ENCODE data around the gene ZP1.

ZP1 gene

GRCh38 chr11:60871378-60872061 is 4.2 kb downstream of the ZP1 start:
- Mint-ChIP-seq H3K4me1 (ENCODE audit: low read depth in 2 of 2) (peaks cover 0 to 17% of the 10 kb centered on the region in 2 donors), H3K36me3 (ENCODE audit: insufficient read depth) (no peaks in the 10 kb centered on the region), H3K27me3 (peaks cover 6 to 19% of the 10 kb centered on the region in 2 donors), H3K9me3 (no peaks in the 10 kb centered on the region), H3K27ac (peak overlapping the region; percentile 15 to 71), H3K4me3 (no peak overlapping the region)
- DNase-seq, result no peak
- ATAC-seq (replicated peaks), result peak; percentile 27

- ATAC-seq (replicated peaks) (no peak), DNase-seq (no peak)
- Mint-ChIP-seq H3K27ac (peak overlapping the region in 1 of 2 donors; percentile 71), H3K9me3 (no peaks in the 10 kb centered on the region), H3K36me3 (ENCODE audit: insufficient read depth) (no peaks in the 10 kb centered on the region), H3K4me1 (ENCODE audit: low read depth in 2 of 2) (peaks cover 0 to 17% of the 10 kb centered on the region in 2 donors), H3K4me3 (no peak overlapping the region), H3K27me3 (peaks cover 6 to 19% of the 10 kb centered on the region in 2 donors)
Observed at GRCh38 chr11:60872124-60872960, 5.0 kb downstream of the ZP1 start.

- DNase-seq, result no peak
- peak; percentile 32 for ATAC-seq (replicated peaks)
- peaks cover 6 to 19% of the 10 kb centered on the region in 2 donors for H3K27me3 Mint-ChIP-seq
- H3K9me3 Mint-ChIP-seq, result no peaks in the 10 kb centered on the region
- peaks cover 0 to 17% of the 10 kb centered on the region in 2 donors for H3K4me1 Mint-ChIP-seq (ENCODE audit: low read depth in 2 of 2)
- H3K36me3 Mint-ChIP-seq (ENCODE audit: insufficient read depth), result no peaks in the 10 kb centered on the region
- peak overlapping the region in 1 of 2 donors; percentile 11 for H3K27ac Mint-ChIP-seq
- no peak overlapping the region for H3K4me3 Mint-ChIP-seq
Observed at GRCh38 chr11:60872961-60873524, 5.7 kb downstream of the ZP1 start.

DNA sequence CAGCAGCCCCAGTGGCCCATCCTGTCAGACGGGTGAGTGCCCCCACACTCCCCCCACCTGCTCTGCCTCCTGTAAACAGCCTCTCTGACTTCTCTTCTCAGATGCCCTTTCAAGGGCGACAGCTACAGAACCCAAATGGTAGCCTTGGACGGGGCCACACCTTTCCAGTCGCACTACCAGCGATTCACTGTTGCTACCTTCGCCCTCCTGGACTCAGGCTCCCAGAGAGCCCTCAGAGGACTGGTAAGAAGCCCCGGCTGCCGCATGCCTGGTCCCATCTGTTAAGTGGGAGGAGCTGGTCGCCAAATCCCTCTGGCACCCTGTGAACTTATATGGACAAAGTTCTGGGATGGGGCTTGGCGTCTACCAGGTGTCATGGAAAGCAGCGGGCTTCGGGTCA is 6.2 kb downstream of the ZP1 start:
- no peak overlapping the region for H3K4me3 Mint-ChIP-seq
- peak overlapping the region in 1 of 2 donors; percentile 11 for H3K27ac Mint-ChIP-seq
- ATAC-seq (replicated peaks), result no peak
- no peaks in the 10 kb centered on the region for H3K36me3 Mint-ChIP-seq (ENCODE audit: insufficient read depth)
- H3K27me3 Mint-ChIP-seq, result peaks cover 6 to 16% of the 10 kb centered on the region in 2 donors
- DNase-seq, result no peak
- H3K9me3 Mint-ChIP-seq, result no peaks in the 10 kb centered on the region
- H3K4me1 Mint-ChIP-seq (ENCODE audit: low read depth in 2 of 2), result peaks cover 0 to 17% of the 10 kb centered on the region in 2 donors

- no peak overlapping the region for H3K4me3 Mint-ChIP-seq
- no peak for ATAC-seq (replicated peaks)
- no peaks in the 10 kb centered on the region for H3K9me3 Mint-ChIP-seq
- peaks cover 2 to 4% of the 10 kb centered on the region in 2 donors for H3K27me3 Mint-ChIP-seq
- no peak overlapping the region for H3K27ac Mint-ChIP-seq
- no peak for DNase-seq
- H3K4me1 Mint-ChIP-seq (ENCODE audit: low read depth in 2 of 2), result peaks cover 0 to 14% of the 10 kb centered on the region in 2 donors
- H3K36me3 Mint-ChIP-seq (ENCODE audit: insufficient read depth), result peaks cover 7% of the 10 kb centered on the region
Observed at GRCh38 chr11:60874421-60875365, 7.4 kb downstream of the ZP1 start.

- Mint-ChIP-seq H3K27ac (no peak overlapping the region), H3K36me3 (ENCODE audit: insufficient read depth) (peaks cover 14% of the 10 kb centered on the region), H3K4me1 (ENCODE audit: low read depth in 2 of 2) (peaks cover 0 to 14% of the 10 kb centered on the region in 2 donors), H3K27me3 (no peaks in the 10 kb centered on the region), H3K9me3 (no peaks in the 10 kb centered on the region), H3K4me3 (no peak overlapping the region)
- ATAC-seq (replicated peaks) (no peak), DNase-seq (no peak)
Observed at GRCh38 chr11:60875366-60876167, 8.2 kb downstream of the ZP1 start.

DNA sequence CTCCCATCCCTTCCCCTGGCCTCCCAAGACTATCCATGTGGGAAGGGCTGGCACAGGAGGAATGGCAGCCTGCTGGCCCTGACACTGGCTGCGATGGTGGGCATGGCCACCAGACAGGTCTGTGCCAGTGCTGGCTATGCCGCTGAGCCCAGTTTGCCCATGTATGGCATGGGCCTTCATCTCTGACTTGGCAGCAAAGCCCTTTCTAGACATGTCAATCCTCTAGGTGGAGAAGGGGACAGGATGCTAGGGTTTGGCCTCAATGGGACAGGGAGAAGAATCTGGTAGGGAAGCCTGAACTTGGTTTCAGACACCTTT is 8.8 kb downstream of the ZP1 start:
- Mint-ChIP-seq H3K9me3 (no peaks in the 10 kb centered on the region), H3K4me3 (no peak overlapping the region), H3K4me1 (ENCODE audit: low read depth in 2 of 2) (peaks cover 0 to 13% of the 10 kb centered on the region in 2 donors), H3K27me3 (no peaks in the 10 kb centered on the region), H3K27ac (no peak overlapping the region), H3K36me3 (ENCODE audit: insufficient read depth) (peaks cover 14% of the 10 kb centered on the region)
- DNase-seq, result no peak
- no peak for ATAC-seq (replicated peaks)

GRCh38 chr11:60878245-60879101 is 11.1 kb downstream of the ZP1 start:
- Mint-ChIP-seq H3K4me1 (ENCODE audit: low read depth in 2 of 2) (peaks cover 3 to 5% of the 10 kb centered on the region in 2 donors), H3K9me3 (no peaks in the 10 kb centered on the region), H3K27me3 (no peaks in the 10 kb centered on the region), H3K4me3 (no peak overlapping the region), H3K36me3 (ENCODE audit: insufficient read depth) (peaks cover 14% of the 10 kb centered on the region), H3K27ac (no peak overlapping the region)
- DNase-seq, result no peak
- ATAC-seq (replicated peaks), result no peak

DNA sequence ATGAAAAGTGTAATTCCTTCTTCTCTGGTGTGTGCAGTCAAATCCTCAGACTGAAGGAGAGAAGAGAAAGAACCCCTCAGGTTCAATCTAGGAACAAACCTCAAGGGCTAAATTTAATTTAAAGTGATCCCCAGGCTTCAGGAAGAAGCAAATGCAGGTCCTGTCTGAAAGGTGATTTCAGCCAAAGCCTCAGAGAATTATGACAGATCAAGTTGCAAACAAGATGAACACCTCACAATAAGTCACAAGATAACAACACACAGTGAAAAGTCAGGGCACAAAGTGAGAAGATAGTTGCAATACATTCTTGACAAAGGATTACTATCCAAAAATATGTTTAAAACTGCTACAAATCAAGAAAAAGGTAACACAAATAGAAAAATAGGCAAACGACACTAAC is 11.8 kb downstream of the ZP1 start:
- H3K4me1 Mint-ChIP-seq (ENCODE audit: low read depth in 2 of 2), result peaks cover 5 to 8% of the 10 kb centered on the region in 2 donors
- H3K9me3 Mint-ChIP-seq, result no peaks in the 10 kb centered on the region
- H3K27ac Mint-ChIP-seq, result no peak overlapping the region
- no peak overlapping the region for H3K4me3 Mint-ChIP-seq
- DNase-seq (no peak), ATAC-seq (replicated peaks) (no peak)
- H3K27me3 Mint-ChIP-seq, result no peaks in the 10 kb centered on the region
- H3K36me3 Mint-ChIP-seq (ENCODE audit: insufficient read depth), result peaks cover 14% of the 10 kb centered on the region

- H3K36me3 Mint-ChIP-seq (ENCODE audit: insufficient read depth), result peaks cover 16% of the 10 kb centered on the region
- no peaks in the 10 kb centered on the region for H3K27me3 Mint-ChIP-seq
- no peaks in the 10 kb centered on the region for H3K9me3 Mint-ChIP-seq
- H3K4me3 Mint-ChIP-seq, result no peak overlapping the region
- ATAC-seq (replicated peaks) (no peak), DNase-seq (no peak)
- peaks cover 5 to 9% of the 10 kb centered on the region in 2 donors for H3K4me1 Mint-ChIP-seq (ENCODE audit: low read depth in 2 of 2)
- peak overlapping the region in 1 of 2 donors; percentile 60 for H3K27ac Mint-ChIP-seq
Observed at GRCh38 chr11:60879971-60880588, 12.7 kb downstream of the ZP1 start.

GRCh38 chr11:60880643-60881282 is 13.4 kb downstream of the ZP1 start:
- no peak for ATAC-seq (replicated peaks)
- DNase-seq, result no peak
- H3K36me3 Mint-ChIP-seq (ENCODE audit: insufficient read depth), result peaks cover 16% of the 10 kb centered on the region
- H3K27me3 Mint-ChIP-seq, result no peaks in the 10 kb centered on the region
- H3K27ac Mint-ChIP-seq, result peak overlapping the region in 1 of 2 donors; percentile 60
- no peak overlapping the region for H3K4me3 Mint-ChIP-seq
- H3K9me3 Mint-ChIP-seq, result no peaks in the 10 kb centered on the region
- peaks cover 5 to 9% of the 10 kb centered on the region in 2 donors for H3K4me1 Mint-ChIP-seq (ENCODE audit: low read depth in 2 of 2)
